ENCODE measurements around the gene ETV7. TPM values are rescaled to one million over a fixed set of nuclear protein-coding genes. Genes with fewer than 3 reads are reported as not detected.
"Not testable (repeated sequence)": the region's sequence is repeated elsewhere in the genome, so short reads cannot be mapped to it uniquely, and the experiment has no call there.

Gene ETV7
- total RNA-seq (2014; rRNA removed; shearing (Covaris generic)) = 0.28 and 1.5 TPM in 2 replicates

- peak; percentile 86 for DNase-seq
- peak within 1 kb of the TSS; percentile 60 for H3K4me3 ChIP-seq (ENCODE audit: insufficient read depth, low read depth, low read length)
- H3K36me3 ChIP-seq (replicated peaks; ENCODE audit: control insufficient read depth, insufficient read depth, low read length) = no peaks in the 10 kb centered on the region
- H3K27me3 ChIP-seq (ENCODE audit: control insufficient read depth, insufficient read depth, low read length) = peaks cover 35% of the 10 kb centered on the region
These were observed at the start of gene ETV7 for GRCh38 chr6:36387440-36388303. Gene ETV7, minus strand, starts transcription at chr6:36387669. Its CDS starts 128 bp downstream, at chr6:36387541.

GRCh38 chr6:36436466-36436865, 49.0 kb upstream of the ETV7 start:
- Histone ChIP-seq H3K36me3 (replicated peaks; ENCODE audit: control insufficient read depth, insufficient read depth, low read length) (no peaks in the 10 kb centered on the region), H3K4me3 (ENCODE audit: insufficient read depth, low read depth, low read length) (no peak overlapping the region), H3K27me3 (ENCODE audit: control insufficient read depth, insufficient read depth, low read length) (no peaks in the 10 kb centered on the region)
- no peak for DNase-seq

GRCh38 chr6:36432151-36432671, 44.7 kb upstream of the ETV7 start:
- H3K4me3 ChIP-seq (ENCODE audit: insufficient read depth, low read depth, low read length) = no peak overlapping the region
- H3K36me3 ChIP-seq (replicated peaks; ENCODE audit: control insufficient read depth, insufficient read depth, low read length) = no peaks in the 10 kb centered on the region
- H3K27me3 ChIP-seq (ENCODE audit: control insufficient read depth, insufficient read depth, low read length) = no peaks in the 10 kb centered on the region
- no peak for DNase-seq

- no peak for DNase-seq
- Histone ChIP-seq H3K4me3 (ENCODE audit: insufficient read depth, low read depth, low read length) (no peak overlapping the region), H3K36me3 (replicated peaks; ENCODE audit: control insufficient read depth, insufficient read depth, low read length) (no peaks in the 10 kb centered on the region), H3K27me3 (ENCODE audit: control insufficient read depth, insufficient read depth, low read length) (no peaks in the 10 kb centered on the region)
These were observed 43.7 kb upstream of the ETV7 start for GRCh38 chr6:36431197-36431596.

- H3K27me3 ChIP-seq (ENCODE audit: control insufficient read depth, insufficient read depth, low read length) = no peaks in the 10 kb centered on the region
- no peak overlapping the region for H3K4me3 ChIP-seq (ENCODE audit: insufficient read depth, low read depth, low read length)
- no peak for DNase-seq
- no peaks in the 10 kb centered on the region for H3K36me3 ChIP-seq (replicated peaks; ENCODE audit: control insufficient read depth, insufficient read depth, low read length)
These were observed 42.9 kb upstream of the ETV7 start for GRCh38 chr6:36430351-36430750.

GRCh38 chr6:36428911-36429310, 41.4 kb upstream of the ETV7 start:
- DNase-seq = no peak
- Histone ChIP-seq H3K4me3 (ENCODE audit: insufficient read depth, low read depth, low read length) (no peak overlapping the region), H3K27me3 (ENCODE audit: control insufficient read depth, insufficient read depth, low read length) (no peaks in the 10 kb centered on the region), H3K36me3 (replicated peaks; ENCODE audit: control insufficient read depth, insufficient read depth, low read length) (no peaks in the 10 kb centered on the region)

- no peaks in the 10 kb centered on the region for H3K27me3 ChIP-seq (ENCODE audit: control insufficient read depth, insufficient read depth, low read length)
- no peaks in the 10 kb centered on the region for H3K36me3 ChIP-seq (replicated peaks; ENCODE audit: control insufficient read depth, insufficient read depth, low read length)
- no peak overlapping the region for H3K4me3 ChIP-seq (ENCODE audit: insufficient read depth, low read depth, low read length)
- no peak for DNase-seq
These were observed 39.2 kb upstream of the ETV7 start for GRCh38 chr6:36426622-36427021.

GRCh38 chr6:36423101-36423824, 35.8 kb upstream of the ETV7 start:
- Histone ChIP-seq H3K4me3 (ENCODE audit: insufficient read depth, low read depth, low read length) (peak overlapping the region; percentile 61), H3K36me3 (replicated peaks; ENCODE audit: control insufficient read depth, insufficient read depth, low read length) (no peaks in the 10 kb centered on the region), H3K27me3 (ENCODE audit: control insufficient read depth, insufficient read depth, low read length) (no peaks in the 10 kb centered on the region)
- peak; percentile 97 for DNase-seq

GRCh38 chr6:36422714-36423100, 35.2 kb upstream of the ETV7 start:
- H3K4me3 ChIP-seq (ENCODE audit: insufficient read depth, low read depth, low read length) = peak overlapping the region; percentile 61
- no peaks in the 10 kb centered on the region for H3K27me3 ChIP-seq (ENCODE audit: control insufficient read depth, insufficient read depth, low read length)
- no peaks in the 10 kb centered on the region for H3K36me3 ChIP-seq (replicated peaks; ENCODE audit: control insufficient read depth, insufficient read depth, low read length)
- no peak for DNase-seq

- Histone ChIP-seq H3K27me3 (ENCODE audit: control insufficient read depth, insufficient read depth, low read length) (no peaks in the 10 kb centered on the region), H3K36me3 (replicated peaks; ENCODE audit: control insufficient read depth, insufficient read depth, low read length) (no peaks in the 10 kb centered on the region), H3K4me3 (ENCODE audit: insufficient read depth, low read depth, low read length) (no peak overlapping the region)
- no peak for DNase-seq
These were observed 31.8 kb upstream of the ETV7 start for GRCh38 chr6:36419310-36419709.

GRCh38 chr6:36418558-36418957, 31.1 kb upstream of the ETV7 start:
- DNase-seq = no peak

GRCh38 chr6:36414481-36414880, 27.0 kb upstream of the ETV7 start:
- Histone ChIP-seq H3K36me3 (replicated peaks; ENCODE audit: control insufficient read depth, insufficient read depth, low read length) (no peaks in the 10 kb centered on the region), H3K27me3 (ENCODE audit: control insufficient read depth, insufficient read depth, low read length) (no peaks in the 10 kb centered on the region), H3K4me3 (ENCODE audit: insufficient read depth, low read depth, low read length) (no peak overlapping the region)
- no peak for DNase-seq

More at GRCh38 chr6:36418558-36418957, 31.1 kb upstream of the ETV7 start:
- Histone ChIP-seq H3K4me3 (ENCODE audit: insufficient read depth, low read depth, low read length) (no peak overlapping the region), H3K36me3 (replicated peaks; ENCODE audit: control insufficient read depth, insufficient read depth, low read length) (no peaks in the 10 kb centered on the region), H3K27me3 (ENCODE audit: control insufficient read depth, insufficient read depth, low read length) (no peaks in the 10 kb centered on the region)

- Histone ChIP-seq H3K4me3 (ENCODE audit: insufficient read depth, low read depth, low read length) (no peak overlapping the region), H3K36me3 (replicated peaks; ENCODE audit: control insufficient read depth, insufficient read depth, low read length) (no peaks in the 10 kb centered on the region), H3K27me3 (ENCODE audit: control insufficient read depth, insufficient read depth, low read length) (no peaks in the 10 kb centered on the region)
- DNase-seq = no peak
These were observed 26.3 kb upstream of the ETV7 start for GRCh38 chr6:36413489-36414480.

GRCh38 chr6:36409718-36410117, 22.2 kb upstream of the ETV7 start:
- H3K27me3 ChIP-seq (ENCODE audit: control insufficient read depth, insufficient read depth, low read length); H3K4me3 ChIP-seq (ENCODE audit: insufficient read depth, low read depth, low read length); H3K36me3 ChIP-seq (replicated peaks; ENCODE audit: control insufficient read depth, insufficient read depth, low read length); DNase-seq: not testable (repeated sequence)
